GM18873 (cell line): ENCODE data around the gene CASP6.

Source experiments
- ATAC-seq: cut with Tn5 transposase; IDR thresholded peaks from one replicate; pipeline ENCODE4 v1.9.1; 2021; ENCODE audit warnings: mild to moderate bottlenecking, moderate library complexity, moderate number of reproducible peaks; ENCODE audit not compliant: unreplicated experiment, low FRiP score

Gene CASP6

DNA sequence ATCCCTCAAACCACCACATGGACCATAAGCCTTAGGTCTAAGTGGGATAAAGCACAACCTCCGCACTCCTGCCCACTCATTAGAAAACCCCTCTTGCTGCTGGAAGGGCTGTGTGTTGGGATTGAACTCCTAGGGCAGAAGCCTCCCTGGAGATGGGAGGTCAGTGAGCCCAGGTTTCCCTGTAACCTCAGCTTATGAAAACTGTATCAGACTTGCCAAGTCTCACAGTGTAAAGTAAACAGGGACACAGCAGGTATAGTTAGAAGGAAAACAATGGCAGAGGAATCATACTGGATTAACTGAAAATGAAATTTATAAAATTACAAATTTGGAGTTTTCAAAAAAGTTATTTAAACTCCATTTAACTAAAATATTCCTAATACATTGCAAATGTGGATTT, 29.9 kb downstream of the CASP6 start:
- ATAC-seq, result no peak

GRCh38 chr4:109672169-109672930, 30.9 kb downstream of the CASP6 start:
- no peak for ATAC-seq

GRCh38 chr4:109671350-109671749, 31.9 kb downstream of the CASP6 start:
- ATAC-seq, result no peak

- no peak for ATAC-seq
Measured at GRCh38 chr4:109665783-109666485, 37.3 kb downstream of the CASP6 start.

- no peak for ATAC-seq
Measured at GRCh38 chr4:109662771-109663170, 40.5 kb downstream of the CASP6 start.

DNA sequence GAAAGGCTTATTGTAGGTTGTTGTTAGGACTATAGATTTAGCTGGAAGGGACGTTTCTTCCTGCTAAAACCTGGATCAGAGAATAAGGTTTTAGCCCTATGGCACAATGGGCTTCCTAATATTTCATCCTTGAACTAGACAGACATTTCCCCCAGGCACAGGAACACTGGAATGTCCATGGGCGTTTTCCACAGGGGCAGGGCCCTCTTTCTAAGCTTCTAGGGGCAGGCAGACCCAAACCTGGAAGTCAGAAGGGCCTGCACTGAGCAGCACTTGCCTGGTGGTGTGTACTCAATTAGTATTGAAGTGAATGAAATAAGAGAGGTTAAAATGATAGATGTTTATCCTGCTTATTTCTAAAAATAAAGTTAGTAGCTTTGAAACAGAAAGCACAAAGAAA, 41.1 kb downstream of the CASP6 start:
- ATAC-seq, result no peak

- no peak for ATAC-seq
Measured at GRCh38 chr4:109658871-109659410, 44.3 kb downstream of the CASP6 start.

DNA sequence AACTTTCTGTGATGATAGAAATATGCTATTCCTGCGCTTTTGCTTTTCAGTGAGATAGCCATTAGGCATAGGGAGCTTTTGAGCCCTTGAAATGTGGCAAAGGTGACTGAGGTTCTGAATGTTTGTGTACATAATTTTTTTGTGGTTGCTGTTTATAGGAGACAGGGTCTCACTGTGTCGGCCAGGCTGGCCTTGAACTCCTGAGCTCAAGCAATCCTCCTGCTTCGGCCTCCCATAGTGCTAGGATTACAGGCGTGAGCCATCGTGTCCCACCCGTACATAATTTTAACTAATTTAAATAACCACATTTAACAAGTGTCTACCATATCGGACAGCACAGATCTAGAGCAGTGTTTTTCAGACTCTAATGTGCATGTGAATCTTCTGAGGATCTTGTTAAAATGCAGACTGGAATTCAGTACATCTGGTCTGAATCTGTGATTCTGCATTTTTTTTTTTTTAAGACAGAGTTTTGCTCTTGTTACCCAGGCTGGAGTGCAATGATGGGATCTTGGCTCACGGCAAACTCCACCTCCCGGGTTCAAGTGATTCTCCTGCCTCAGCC, 45.3 kb downstream of the CASP6 start:
- no peak for ATAC-seq

GRCh38 chr4:109655396-109655795, 47.8 kb downstream of the CASP6 start:
- ATAC-seq, result no peak

DNA sequence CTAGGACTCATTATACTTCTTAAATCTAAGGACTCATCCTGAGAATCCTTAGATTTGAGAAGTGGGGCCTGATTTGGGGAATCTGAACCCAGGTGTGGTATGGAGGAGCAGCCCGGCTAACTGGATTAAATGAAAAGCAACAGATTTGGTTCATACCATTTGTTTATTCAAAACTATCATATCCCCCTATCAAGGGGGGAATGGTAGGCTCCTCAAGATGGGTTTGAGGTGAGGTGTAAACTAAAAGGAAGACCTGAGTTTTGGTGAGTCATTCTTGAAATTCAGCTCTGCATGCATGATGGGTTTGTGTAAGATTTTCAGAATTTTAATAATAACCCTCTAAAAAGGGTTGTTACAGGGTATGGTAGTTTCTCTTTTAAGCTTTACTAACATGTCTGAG, 53.4 kb downstream of the CASP6 start:
- ATAC-seq, result peak; percentile 86

DNA sequence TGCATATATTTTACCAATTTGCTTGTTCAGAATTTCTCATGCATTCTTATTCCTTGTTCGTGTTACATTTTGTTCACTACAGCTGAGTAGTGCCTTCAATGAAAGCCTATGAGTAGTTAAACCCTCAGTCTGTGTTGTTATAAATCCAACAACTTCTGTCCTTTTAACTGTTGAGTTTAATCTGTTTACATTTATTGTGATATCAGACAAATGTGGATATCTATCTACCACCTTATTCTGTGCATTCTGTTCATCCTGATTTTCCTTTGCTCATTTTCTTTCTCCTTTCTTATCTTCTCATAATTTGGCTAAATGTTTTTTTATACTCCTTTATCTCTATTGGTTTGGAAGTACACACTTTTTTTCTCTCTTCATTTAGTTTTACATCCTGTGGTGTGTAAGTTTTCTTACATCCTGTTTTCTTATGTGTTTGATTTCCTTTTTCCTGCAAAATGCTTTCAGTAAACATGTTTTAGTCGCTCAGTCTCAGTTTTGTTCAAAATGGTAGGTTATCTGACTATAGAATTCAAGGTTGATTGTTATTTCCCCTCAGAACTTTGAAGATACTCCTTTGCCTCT, 54.2 kb downstream of the CASP6 start:
- ATAC-seq, result no peak

DNA sequence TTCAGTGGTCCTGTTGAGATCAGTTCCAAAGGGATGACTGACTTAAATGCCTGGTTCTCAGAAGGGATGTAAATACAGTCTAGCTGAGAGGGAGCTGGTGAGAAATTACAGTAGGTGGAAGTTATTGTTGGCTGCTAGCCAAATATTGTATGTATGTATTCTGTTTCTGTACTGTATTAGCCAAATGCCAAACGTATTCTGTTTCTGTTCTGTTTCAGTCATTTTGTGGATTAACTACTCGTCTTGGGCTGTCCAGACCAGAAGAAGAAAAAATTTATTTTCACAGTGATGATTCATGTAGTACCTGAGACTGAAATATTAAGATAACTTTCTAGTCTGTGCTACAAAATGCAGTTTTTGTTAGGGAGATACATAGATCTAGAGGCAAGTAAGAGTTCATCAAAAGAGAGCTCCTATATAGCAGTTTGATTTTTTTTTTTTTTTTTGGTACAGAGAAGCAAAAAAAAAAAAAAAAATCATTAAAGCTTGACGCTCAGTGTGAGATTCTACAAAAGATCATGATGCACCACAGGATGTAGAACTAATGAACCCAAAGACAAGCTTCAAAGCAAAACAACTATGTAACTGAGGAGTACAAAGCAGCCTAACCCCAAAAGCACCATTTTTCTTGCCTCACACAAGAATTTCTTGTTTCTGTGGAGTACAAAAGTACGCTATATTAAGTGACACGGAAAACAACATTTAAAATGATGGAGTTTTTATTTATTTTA, 54.8 kb downstream of the CASP6 start:
- no peak for ATAC-seq

DNA sequence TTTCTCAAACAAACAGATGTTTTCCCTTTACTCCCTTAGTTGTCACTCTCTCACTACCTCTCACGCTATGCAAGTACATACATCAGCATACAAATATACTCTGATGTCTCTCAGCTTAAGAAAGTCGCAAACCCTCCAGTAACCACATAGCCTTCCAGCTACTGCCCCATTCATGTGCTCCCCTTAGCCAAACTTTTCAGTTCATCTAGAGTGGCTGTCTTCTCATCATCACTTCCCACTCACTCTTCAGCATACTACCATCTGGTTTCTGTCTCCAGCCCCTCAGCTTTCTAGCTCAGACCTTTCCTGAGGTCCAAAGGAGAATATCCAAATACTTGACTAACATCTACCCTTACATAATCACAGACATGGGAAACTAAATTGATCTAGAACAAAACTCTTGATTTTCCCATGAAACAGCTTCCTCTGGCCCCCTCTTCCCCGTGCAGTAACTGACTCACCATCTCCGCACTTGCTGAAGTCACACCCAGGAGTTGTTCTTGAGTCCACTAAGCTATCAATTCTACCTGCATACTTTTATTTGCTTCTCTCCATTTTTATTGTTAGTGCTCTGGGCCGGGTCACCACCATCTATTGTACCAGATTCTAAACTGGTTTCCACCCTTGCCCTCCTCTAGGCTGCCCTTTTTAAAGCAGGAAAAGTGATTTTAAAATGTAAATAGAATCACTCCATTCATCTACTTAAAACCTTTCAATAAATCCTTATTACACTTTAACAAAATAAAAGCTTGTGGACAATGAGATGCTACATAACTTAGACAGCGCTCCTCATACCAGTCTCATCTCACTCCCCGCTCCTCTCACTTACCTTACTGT, 57.2 kb downstream of the CASP6 start:
- no peak for ATAC-seq

DNA sequence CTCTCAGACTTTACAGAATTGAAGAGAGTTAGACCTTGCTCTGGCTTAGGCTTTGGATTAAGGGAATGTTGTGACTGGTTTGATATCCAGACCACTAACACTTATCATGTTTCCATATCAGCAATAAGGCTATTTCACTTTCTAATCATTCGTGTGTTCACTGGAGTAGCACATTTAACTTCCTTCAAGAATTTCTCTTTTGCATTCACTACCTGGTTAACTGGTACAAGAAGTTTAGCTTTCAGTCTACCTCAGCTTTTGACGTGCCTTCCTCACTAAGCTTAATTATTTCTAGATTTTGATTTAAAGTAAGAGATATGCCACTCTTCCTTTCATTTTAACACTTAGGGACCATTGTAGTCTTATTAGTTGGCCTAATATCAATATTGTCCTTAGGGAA, 62.6 kb downstream of the CASP6 start:
- no peak for ATAC-seq
